HepG2 (cell line): ENCODE data around the gene DENND4C. TPM values are rescaled to one million over a fixed set of nuclear protein-coding genes. Genes with fewer than 3 reads are reported as not detected.

ENCODE experiments used
- AKAP8 ChIP-seq: sonication (generic); formaldehyde crosslinking; IDR thresholded peaks from 2 replicates; pipeline ENCODE4 v1.5.1; 2020; ENCODE audit warnings: mild to moderate bottlenecking, missing genetic modification reagents
- ELF1 ChIP-seq: sonication (generic); formaldehyde crosslinking; IDR thresholded peaks from 2 replicates; pipeline ENCODE4 v1.4.0; 2020; ENCODE audit warnings: missing genetic modification reagents
- HINFP ChIP-seq: sonication (generic); formaldehyde crosslinking; IDR thresholded peaks from 2 replicates; pipeline ENCODE4 v1.4.0; 2020; ENCODE audit warnings: low read depth, mild to moderate bottlenecking, missing genetic modification reagents
- HMGXB4 ChIP-seq, 2 experiments: sonication (generic) in 1 of 2; formaldehyde crosslinking in 1 of 2; IDR thresholded peaks; 2 replicates each; pipeline versions ENCODE4 v1.4.0 to v1.6.1; 2018 to 2020; ENCODE audit warnings: missing genetic modification reagents in 2 of 2, borderline replicate concordance in 1 of 2, low read depth in 1 of 2, mild to moderate bottlenecking in 1 of 2, missing biosample characterization in 1 of 2
- KMT2B ChIP-seq: IDR thresholded peaks from 2 replicates; pipeline ENCODE4 v1.6.1; 2016; ENCODE audit warnings: missing genetic modification reagents, missing compliant biosample characterization
- NFE2L1 ChIP-seq: sonication (generic); formaldehyde crosslinking; IDR thresholded peaks from 2 replicates; pipeline ENCODE4 v1.4.0; 2020; ENCODE audit warnings: missing genetic modification reagents, mild to moderate bottlenecking, borderline replicate concordance
- RAD21 ChIP-seq: fragments of 450-650 bp; formaldehyde crosslinking; IDR thresholded peaks from 2 replicates; pipeline ENCODE4 v1.5.0; 2020; ENCODE audit warnings: mild to moderate bottlenecking
- STAT6 ChIP-seq: sonication (generic); formaldehyde crosslinking; IDR thresholded peaks from 2 replicates; pipeline ENCODE4 v1.4.0; 2020; ENCODE audit warnings: missing genetic modification reagents, mild to moderate bottlenecking, borderline replicate concordance
- TCF12 ChIP-seq, 2 experiments: fragments of 450-650 bp in 1 of 2; sonication (generic) in 1 of 2; formaldehyde crosslinking in 1 of 2; IDR thresholded peaks; 2 replicates each; pipeline versions ENCODE4 v1.6.1 to v1.8.0; 2017 to 2022; ENCODE audit warnings: antibody characterized with exemption in 1 of 2, mild to moderate bottlenecking in 1 of 2, missing genetic modification reagents in 1 of 2, moderate library complexity in 1 of 2
- TCF7 ChIP-seq: sonication (generic); IDR thresholded peaks from 2 replicates; pipeline ENCODE4 v1.6.1; 2016; ENCODE audit warnings: antibody characterized with exemption, low read depth
- ZNF512B ChIP-seq: sonication (generic); formaldehyde crosslinking; IDR thresholded peaks from 2 replicates; pipeline ENCODE4 v1.5.1; 2020; ENCODE audit warnings: missing genetic modification reagents, mild to moderate bottlenecking, borderline replicate concordance
- polyA plus RNA-seq, 8 experiments: library from polyadenylated mRNA; depleted of rRNA in 3 of 8; stranded (reverse) in 7 of 8; unstranded in 1 of 8; fragments of >200 nt; fragmentation: Illumina TruSeq in 4 of 8; extraction: Trizol in 4 of 8; gene quantifications; 2 replicates each; pipeline versions ENCODE4 v1.2.1 to v1.2.3, GENCODE V29; 2011 to 2016; ENCODE audit warnings: low read depth in 4 of 8, missing spikeins in 1 of 8, mixed read lengths in 1 of 8; ENCODE audit not compliant: insufficient read depth in 1 of 8
- total RNA-seq, 5 experiments: library from RNA; depleted of rRNA; stranded (reverse); fragments of >200 nt; fragmentation: Illumina TruSeq; extraction: Trizol; gene quantifications; 2 replicates each; pipeline ENCODE4 v1.2.3, GENCODE V29; 2016; ENCODE audit warnings: low read depth in 1 of 5
- TF ChIP-seq, protein P1 (sequence below): sonication (generic); formaldehyde crosslinking; conservative IDR thresholded peaks from 2 replicates; pipeline ENCODE4 v1.4.0; 2020; ENCODE audit warnings: mild to moderate bottlenecking, missing genetic modification reagents, moderate library complexity

DENND4C gene
- total and polyA plus RNA-seq, 2 of the 13 experiments (the other 11 are each of a cell fraction or from before 2014, with no cell fraction given): 19.1 to 27.2 TPM

- TF ChIP-seq TCF12 (IDR thresholded peaks at IDR 0.05) (no peak), TCF12 (CRISPR knock-in tag; IDR thresholded peaks at IDR 0.05) (no peak), TCF7 (no peak), AKAP8 (CRISPR knock-in tag) (no peak), ELF1 (CRISPR knock-in tag) (0 out of 2 replicates have a peak, but pooled peaks have one; percentile 31), NFE2L1 (CRISPR knock-in tag) (no peak), HINFP (no peak), STAT6 (CRISPR knock-in tag) (no peak), HMGXB4 (CRISPR knock-in tag; IDR thresholded peaks at IDR 0.05; ENCODE audit: borderline replicate concordance in 1 of 2, low read depth in 1 of 2) (peak; percentile 36 to 83), KMT2B (peak; percentile 69), RAD21 (0 out of 2 replicates have a peak, but pooled peaks have one; percentile 42), ZNF512B (CRISPR knock-in tag) (no peak; the same call in 1 of the 2 replicates)
- TF ChIP-seq, protein P1, sequence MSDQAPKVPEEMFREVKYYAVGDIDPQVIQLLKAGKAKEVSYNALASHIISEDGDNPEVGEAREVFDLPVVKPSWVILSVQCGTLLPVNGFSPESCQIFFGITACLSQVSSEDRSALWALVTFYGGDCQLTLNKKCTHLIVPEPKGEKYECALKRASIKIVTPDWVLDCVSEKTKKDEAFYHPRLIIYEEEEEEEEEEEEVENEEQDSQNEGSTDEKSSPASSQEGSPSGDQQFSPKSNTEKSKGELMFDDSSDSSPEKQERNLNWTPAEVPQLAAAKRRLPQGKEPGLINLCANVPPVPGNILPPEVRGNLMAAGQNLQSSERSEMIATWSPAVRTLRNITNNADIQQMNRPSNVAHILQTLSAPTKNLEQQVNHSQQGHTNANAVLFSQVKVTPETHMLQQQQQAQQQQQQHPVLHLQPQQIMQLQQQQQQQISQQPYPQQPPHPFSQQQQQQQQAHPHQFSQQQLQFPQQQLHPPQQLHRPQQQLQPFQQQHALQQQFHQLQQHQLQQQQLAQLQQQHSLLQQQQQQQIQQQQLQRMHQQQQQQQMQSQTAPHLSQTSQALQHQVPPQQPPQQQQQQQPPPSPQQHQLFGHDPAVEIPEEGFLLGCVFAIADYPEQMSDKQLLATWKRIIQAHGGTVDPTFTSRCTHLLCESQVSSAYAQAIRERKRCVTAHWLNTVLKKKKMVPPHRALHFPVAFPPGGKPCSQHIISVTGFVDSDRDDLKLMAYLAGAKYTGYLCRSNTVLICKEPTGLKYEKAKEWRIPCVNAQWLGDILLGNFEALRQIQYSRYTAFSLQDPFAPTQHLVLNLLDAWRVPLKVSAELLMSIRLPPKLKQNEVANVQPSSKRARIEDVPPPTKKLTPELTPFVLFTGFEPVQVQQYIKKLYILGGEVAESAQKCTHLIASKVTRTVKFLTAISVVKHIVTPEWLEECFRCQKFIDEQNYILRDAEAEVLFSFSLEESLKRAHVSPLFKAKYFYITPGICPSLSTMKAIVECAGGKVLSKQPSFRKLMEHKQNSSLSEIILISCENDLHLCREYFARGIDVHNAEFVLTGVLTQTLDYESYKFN: 0 out of 2 replicates have a peak, but pooled peaks have one; percentile 9
Measured at GRCh38 chr9:19408693-19409400, 178.4 kb downstream of the DENND4C start, which contains the start of gene ACER2 (continued).
